Neural cell (in vitro differentiated cells): ENCODE results near the gene MEGF11.

Source experiments
- CTCF ChIP-seq: fragments of 450-650 bp; IDR thresholded peaks from 2 replicates; pipeline ENCODE4 v1.5.1; 2014; ENCODE audit warnings: antibody characterized with exemption, mild to moderate bottlenecking, moderate library complexity; ENCODE audit not compliant: poor library complexity, severe bottlenecking
- EP300 ChIP-seq: fragments of 450-650 bp; conservative IDR thresholded peaks from 2 replicates; pipeline ENCODE4 v1.6.1; 2014; ENCODE audit warnings: antibody characterized with exemption, mild to moderate bottlenecking, moderate library complexity; ENCODE audit not compliant: poor library complexity, severe bottlenecking
- EZH2 ChIP-seq: fragments of 200-600, 300-800 bp; shearing (Covaris generic), sonication (generic); IDR thresholded peaks from 2 replicates; pipeline ENCODE4 v1.6.1; 2014; ENCODE audit warnings: antibody characterized with exemption, low read length, borderline replicate concordance, mild to moderate bottlenecking; ENCODE audit not compliant: insufficient read depth, poor library complexity, severe bottlenecking
- POLR2AphosphoS5 ChIP-seq: IDR thresholded peaks from 2 replicates; pipeline ENCODE4 v1.6.1; 2012

GRCh38 chr15:65917407-65917756, 336.2 kb downstream of the MEGF11 start:
- no peak for TF ChIP-seq CTCF
- TF ChIP-seq POLR2AphosphoS5: no peak
- no peak for TF ChIP-seq EZH2
- TF ChIP-seq EP300: no peak
